Embryonic facial prominence (tissue), 1 donor: ENCODE measurements around the gene TRIM62.

ENCODE experiments used
- DNase-seq: peaks from one replicate; pipeline ENCODE4 v3.0.0-alpha.2; 2016; ENCODE audit errors: extremely low spot score

Gene TRIM62

GRCh38 chr1:33161061-33161681, 20.7 kb downstream of the TRIM62 start:
- peak; percentile 47 for DNase-seq

GRCh38 chr1:33159577-33159976, 22.3 kb downstream of the TRIM62 start:
- DNase-seq = no peak

- DNase-seq = no peak
Measured at GRCh38 chr1:33158366-33158765, 23.5 kb downstream of the TRIM62 start.

- DNase-seq = no peak
Measured at GRCh38 chr1:33157131-33157530, 24.7 kb downstream of the TRIM62 start.

- DNase-seq = no peak
Measured at GRCh38 chr1:33155877-33156538, 25.8 kb downstream of the TRIM62 start.

- DNase-seq = no peak
Measured at GRCh38 chr1:33153650-33154049, 28.2 kb downstream of the TRIM62 start.

GRCh38 chr1:33152685-33153432, 29.0 kb downstream of the TRIM62 start:
- no peak for DNase-seq

GRCh38 chr1:33151116-33151515, 30.7 kb downstream of the TRIM62 start:
- no peak for DNase-seq

GRCh38 chr1:33150522-33150921, 31.3 kb downstream of the TRIM62 start:
- DNase-seq = no peak

GRCh38 chr1:33149453-33150190, 32.2 kb downstream of the TRIM62 start:
- DNase-seq = no peak

GRCh38 chr1:33148615-33149014, 33.2 kb downstream of the TRIM62 start:
- DNase-seq = no peak

GRCh38 chr1:33147997-33148314, 33.9 kb downstream of the TRIM62 start:
- no peak for DNase-seq

GRCh38 chr1:33147275-33147996, 34.4 kb downstream of the TRIM62 start:
- DNase-seq = no peak

- no peak for DNase-seq
Measured at GRCh38 chr1:33146003-33146402, 35.8 kb downstream of the TRIM62 start.

GRCh38 chr1:33143698-33144097, 38.1 kb downstream of the TRIM62 start:
- no peak for DNase-seq

- no peak for DNase-seq
Measured at GRCh38 chr1:33143176-33143575, 38.7 kb downstream of the TRIM62 start.

- no peak for DNase-seq
Measured at GRCh38 chr1:33142483-33143064, 39.3 kb downstream of the TRIM62 start.

- DNase-seq = no peak
Measured at GRCh38 chr1:33141781-33142180, 40.1 kb downstream of the TRIM62 start.

- no peak for DNase-seq
Measured at GRCh38 chr1:33141216-33141615, 40.6 kb downstream of the TRIM62 start.

GRCh38 chr1:33140153-33141149, 41.4 kb downstream of the TRIM62 start:
- DNase-seq = no peak
